ENCODE results near the gene TEX19.

Gene TEX19

GRCh38 chr17:82358465-82359350, at the start of gene TEX19:
TSS of gene TEX19 (plus strand) at chr17:82359247. CDS start at chr17:82362151, 2,904 bp downstream.
- DNase-seq: peak; percentile 64

- no peak for DNase-seq
Measured at GRCh38 chr17:82309656-82310570, 49.1 kb upstream of the TEX19 start.

GRCh38 chr17:82310877-82311276, 48.2 kb upstream of the TEX19 start:
- no peak for DNase-seq

GRCh38 chr17:82311971-82312370, 47.1 kb upstream of the TEX19 start:
- DNase-seq: no peak

- DNase-seq: no peak
Measured at GRCh38 chr17:82313195-82314011, 45.6 kb upstream of the TEX19 start.

GRCh38 chr17:82314012-82314726, 44.9 kb upstream of the TEX19 start:
- DNase-seq: no peak

GRCh38 chr17:82314727-82315605, 44.1 kb upstream of the TEX19 start:
- DNase-seq: no peak

- DNase-seq: no peak
Measured at GRCh38 chr17:82315703-82316358, 43.2 kb upstream of the TEX19 start.

GRCh38 chr17:82316651-82317393, 42.2 kb upstream of the TEX19 start:
- no peak for DNase-seq

GRCh38 chr17:82317394-82318168, 41.5 kb upstream of the TEX19 start, which contains the start of gene CD7:
TSS of gene CD7 (minus strand) at chr17:82317608. CDS start at chr17:82317495, 113 bp downstream.
- DNase-seq: no peak

- DNase-seq: no peak
Measured at GRCh38 chr17:82318169-82318498, 40.9 kb upstream of the TEX19 start.

GRCh38 chr17:82318772-82319606, 40.1 kb upstream of the TEX19 start:
- DNase-seq: no peak

GRCh38 chr17:82319619-82320062, 39.4 kb upstream of the TEX19 start:
- no peak for DNase-seq

- no peak for DNase-seq
Measured at GRCh38 chr17:82320140-82320840, 38.8 kb upstream of the TEX19 start.

GRCh38 chr17:82320956-82321927, 37.8 kb upstream of the TEX19 start:
- DNase-seq: peak; percentile 57

- no peak for DNase-seq
Measured at GRCh38 chr17:82321947-82322466, 37.0 kb upstream of the TEX19 start.

Measured in hematopoietic multipotent progenitor cell treated with erythropoietin and hydrocortisone succinate and interleukin-3 and kit ligand, for 6 days (in vitro differentiated cells).